Epithelial cell of proximal tubule (primary cell): ENCODE data around the gene SNRPD3. TPM values are rescaled to one million over a fixed set of nuclear protein-coding genes. Genes with fewer than 3 reads are reported as not detected.

Source experiments
- DNase-seq: peaks from one replicate; pipeline ENCODE4 v3.0.0-alpha.2; 2011; ENCODE audit warnings: low read depth
- H3K4me3 ChIP-seq: 2 replicates; pipeline ENCODE4 v1.5.1; 2011; ENCODE audit warnings: low read depth, mild to moderate bottlenecking, low read length
- CTCF ChIP-seq: conservative IDR thresholded peaks from 2 replicates; pipeline ENCODE4 v1.5.1; 2012; ENCODE audit warnings: low read depth, mild to moderate bottlenecking, low read length
- total RNA-seq: library from RNA; depleted of rRNA; stranded (reverse); fragments of >200 nt; gene quantifications from 2 replicates; pipeline ENCODE4 v1.2.3, GENCODE V29; 2015

The SNRPD3 gene
- total RNA-seq, 1 donor from 2014 or later = 256 TPM

GRCh38 chr22:24554313-24555164 lies 1.3 kb upstream of the SNRPD3 start, which contains the start of gene GUCD1:
Gene GUCD1, minus strand, starts transcription at chr22:24555138. Its CDS starts 147 bp downstream, at chr22:24554991.
- no peak for TF ChIP-seq CTCF
- H3K4me3 ChIP-seq = peak within 1 kb of the TSS; percentile 93
- DNase-seq = no peak

GRCh38 chr22:24559471-24559870 lies 3.7 kb downstream of the SNRPD3 start:
- TF ChIP-seq CTCF = no peak
- no peak for DNase-seq
- H3K4me3 ChIP-seq = no peak overlapping the region

- H3K4me3 ChIP-seq = no peak overlapping the region
- DNase-seq = no peak
- no peak for TF ChIP-seq CTCF
These were observed 7.4 kb downstream of the SNRPD3 start for GRCh38 chr22:24563246-24563645.

- no peak for DNase-seq
- TF ChIP-seq CTCF = no peak
- H3K4me3 ChIP-seq = no peak overlapping the region
These were observed 8.7 kb downstream of the SNRPD3 start for GRCh38 chr22:24564376-24565058.

- no peak for DNase-seq
- H3K4me3 ChIP-seq = no peak overlapping the region
- TF ChIP-seq CTCF = no peak
These were observed 9.3 kb downstream of the SNRPD3 start for GRCh38 chr22:24565077-24565476.

GRCh38 chr22:24566899-24567511 lies 11.2 kb downstream of the SNRPD3 start:
- TF ChIP-seq CTCF = no peak
- H3K4me3 ChIP-seq = no peak overlapping the region
- no peak for DNase-seq
